Measurements from ENCODE around the gene TYMS.

Gene TYMS

DNA sequence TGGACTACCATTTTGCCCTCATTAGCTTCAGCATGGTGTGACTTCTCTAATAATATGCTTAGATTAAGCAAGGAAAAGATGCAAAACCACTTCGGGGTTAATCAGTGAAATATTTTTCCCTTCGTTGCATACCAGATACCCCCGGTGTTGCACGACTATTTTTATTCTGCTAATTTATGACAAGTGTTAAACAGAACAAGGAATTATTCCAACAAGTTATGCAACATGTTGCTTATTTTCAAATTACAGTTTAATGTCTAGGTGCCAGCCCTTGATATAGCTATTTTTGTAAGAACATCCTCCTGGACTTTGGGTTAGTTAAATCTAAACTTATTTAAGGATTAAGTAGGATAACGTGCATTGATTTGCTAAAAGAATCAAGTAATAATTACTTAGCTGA lies 16.3 kb downstream of the TYMS start:
- DNase-seq (ENCODE audit: low read depth), result no peak
- H3K4me3 ChIP-seq (ENCODE audit: low read depth, low read length), result no peak overlapping the region
- TF ChIP-seq, protein P1, sequence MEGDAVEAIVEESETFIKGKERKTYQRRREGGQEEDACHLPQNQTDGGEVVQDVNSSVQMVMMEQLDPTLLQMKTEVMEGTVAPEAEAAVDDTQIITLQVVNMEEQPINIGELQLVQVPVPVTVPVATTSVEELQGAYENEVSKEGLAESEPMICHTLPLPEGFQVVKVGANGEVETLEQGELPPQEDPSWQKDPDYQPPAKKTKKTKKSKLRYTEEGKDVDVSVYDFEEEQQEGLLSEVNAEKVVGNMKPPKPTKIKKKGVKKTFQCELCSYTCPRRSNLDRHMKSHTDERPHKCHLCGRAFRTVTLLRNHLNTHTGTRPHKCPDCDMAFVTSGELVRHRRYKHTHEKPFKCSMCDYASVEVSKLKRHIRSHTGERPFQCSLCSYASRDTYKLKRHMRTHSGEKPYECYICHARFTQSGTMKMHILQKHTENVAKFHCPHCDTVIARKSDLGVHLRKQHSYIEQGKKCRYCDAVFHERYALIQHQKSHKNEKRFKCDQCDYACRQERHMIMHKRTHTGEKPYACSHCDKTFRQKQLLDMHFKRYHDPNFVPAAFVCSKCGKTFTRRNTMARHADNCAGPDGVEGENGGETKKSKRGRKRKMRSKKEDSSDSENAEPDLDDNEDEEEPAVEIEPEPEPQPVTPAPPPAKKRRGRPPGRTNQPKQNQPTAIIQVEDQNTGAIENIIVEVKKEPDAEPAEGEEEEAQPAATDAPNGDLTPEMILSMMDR (IDR thresholded peaks at IDR 0.05; ENCODE audit: insufficient read depth, low read depth, low read length, missing control alignments), result no peak

DNA sequence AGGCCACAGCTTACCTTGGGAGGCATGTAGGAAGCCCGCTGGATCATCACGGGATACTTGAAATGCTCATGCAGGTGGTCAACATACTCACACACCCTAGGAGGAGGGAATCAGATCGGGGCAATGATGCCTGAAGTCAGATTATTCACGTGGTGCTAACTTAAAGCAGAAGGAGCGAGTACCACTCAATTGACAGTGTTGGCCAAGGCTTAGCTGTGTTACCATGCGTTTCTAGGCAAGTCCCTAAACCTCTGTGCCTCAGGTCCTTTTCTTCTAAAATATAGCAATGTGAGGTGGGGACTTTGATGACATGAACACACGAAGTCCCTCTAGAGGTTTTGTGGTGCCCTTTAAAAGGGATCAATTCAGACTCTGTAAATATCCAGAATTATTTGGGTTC lies 17.9 kb downstream of the TYMS start:
- DNase-seq (ENCODE audit: low read depth), result no peak
- no peak overlapping the region for H3K4me3 ChIP-seq (ENCODE audit: low read depth, low read length)
- TF ChIP-seq, protein P1 (IDR thresholded peaks at IDR 0.05; ENCODE audit: insufficient read depth, low read depth, low read length, missing control alignments), result no peak

GRCh38 chr18:676069-676468 lies 18.6 kb downstream of the TYMS start:
- no peak overlapping the region for H3K4me3 ChIP-seq (ENCODE audit: low read depth, low read length)
- TF ChIP-seq, protein P1 (IDR thresholded peaks at IDR 0.05; ENCODE audit: insufficient read depth, low read depth, low read length, missing control alignments), result no peak
- no peak for DNase-seq (ENCODE audit: low read depth)

DNA sequence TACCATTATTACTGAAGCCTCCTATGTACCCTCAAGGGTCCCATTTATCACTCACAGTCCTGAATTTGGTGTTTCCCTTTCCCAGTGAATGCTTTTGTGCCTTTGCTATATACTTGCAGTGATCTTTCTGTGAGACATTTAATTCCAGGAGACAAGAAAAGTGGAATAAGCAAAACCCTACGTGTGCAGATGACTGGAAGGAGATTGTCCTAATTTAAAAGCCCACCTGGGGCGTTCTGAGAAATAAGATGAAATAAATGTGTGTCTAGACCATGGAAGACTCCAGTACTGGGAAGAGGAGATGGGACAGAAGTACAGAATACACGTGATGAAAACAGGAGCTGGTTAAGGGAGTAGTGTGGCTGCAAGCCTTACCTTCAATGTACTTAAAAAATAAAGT lies 19.3 kb downstream of the TYMS start:
- TF ChIP-seq, protein P1 (IDR thresholded peaks at IDR 0.05; ENCODE audit: insufficient read depth, low read depth, low read length, missing control alignments), result no peak
- H3K4me3 ChIP-seq (ENCODE audit: low read depth, low read length), result no peak overlapping the region
- DNase-seq (ENCODE audit: low read depth), result no peak

DNA sequence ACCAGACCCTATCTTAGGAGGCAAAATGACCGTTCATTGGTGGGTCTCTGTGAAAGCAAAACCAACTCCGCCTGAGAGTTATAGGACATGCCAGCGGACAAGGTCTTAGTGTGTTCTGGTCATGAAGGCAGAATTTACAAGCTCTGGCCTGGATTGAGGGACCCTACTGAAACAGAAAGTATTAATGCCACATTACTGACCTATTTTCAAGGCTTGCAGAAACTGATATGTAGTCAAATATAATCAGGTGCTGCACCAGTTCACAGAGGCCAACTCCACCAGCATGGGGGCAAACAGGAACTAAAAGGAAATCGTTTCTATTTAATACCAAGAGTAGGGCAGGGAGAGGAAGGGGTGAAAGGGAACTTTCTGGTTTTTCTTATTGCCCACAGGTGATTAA lies 19.7 kb downstream of the TYMS start:
- TF ChIP-seq, protein P1 (IDR thresholded peaks at IDR 0.05; ENCODE audit: insufficient read depth, low read depth, low read length, missing control alignments), result no peak
- peak; percentile 60 for DNase-seq (ENCODE audit: low read depth)
- H3K4me3 ChIP-seq (ENCODE audit: low read depth, low read length), result no peak overlapping the region

GRCh38 chr18:677951-678381 lies 20.5 kb downstream of the TYMS start:
- TF ChIP-seq, protein P1 (IDR thresholded peaks at IDR 0.05; ENCODE audit: insufficient read depth, low read depth, low read length, missing control alignments), result no peak
- no peak for DNase-seq (ENCODE audit: low read depth)
- H3K4me3 ChIP-seq (ENCODE audit: low read depth, low read length), result no peak overlapping the region

DNA sequence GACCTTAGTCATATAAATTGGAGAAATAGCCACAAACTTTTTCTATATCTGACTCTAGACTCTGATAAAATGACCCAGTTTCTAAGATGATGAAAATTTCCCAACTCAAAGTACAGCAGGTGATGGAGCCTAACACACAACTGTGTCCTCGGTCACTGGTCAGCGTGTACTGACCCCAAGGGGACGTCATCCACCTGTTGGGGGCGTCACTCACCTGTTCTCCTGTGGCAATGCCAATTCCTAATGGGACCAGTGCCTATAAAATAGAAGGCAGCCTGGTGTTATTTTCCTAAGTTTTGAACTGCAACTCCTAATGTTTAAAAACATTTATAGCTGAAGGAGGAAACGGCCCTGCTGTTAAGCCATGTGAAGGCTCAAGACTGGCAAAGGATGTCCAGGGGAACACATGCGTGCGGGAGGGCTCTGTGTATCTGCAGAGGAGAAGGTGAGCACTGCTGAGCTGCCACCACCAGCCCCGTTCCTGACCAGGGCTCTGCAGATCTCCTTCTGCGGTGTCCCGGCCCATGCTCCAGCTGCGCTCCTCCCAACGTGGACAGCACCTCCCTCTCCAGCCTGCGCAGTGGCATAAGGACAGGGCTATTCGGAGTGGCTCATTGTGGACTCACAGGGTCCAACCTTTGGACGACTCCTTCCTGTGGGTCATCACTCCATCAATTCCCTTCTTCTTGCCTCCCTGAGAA lies 21.2 kb downstream of the TYMS start:
- no peak for DNase-seq (ENCODE audit: low read depth)
- H3K4me3 ChIP-seq (ENCODE audit: low read depth, low read length), result no peak overlapping the region
- TF ChIP-seq, protein P1 (IDR thresholded peaks at IDR 0.05; ENCODE audit: insufficient read depth, low read depth, low read length, missing control alignments), result no peak

All from GM12865 (cell line).